HK-2 (cell line): Measurements from ENCODE around the gene CDC42BPG.
A peak's percentile ranks its signal among the peaks of the same experiment; 100 is the strongest.

ENCODE experiments used
- DNase-seq: peaks from one replicate; pipeline ENCODE4 v3.0.0-alpha.2; 2018; ENCODE audit not compliant: unreplicated experiment

CDC42BPG gene

GRCh38 chr11:64878494-64879243 lies 34.2 kb upstream of the CDC42BPG start, which contains the start of gene EHD1:
TSS of gene EHD1 (minus strand) at chr11:64878621. CDS start at chr11:64878464, 157 bp downstream.
- peak; percentile 96 for DNase-seq

- no peak for DNase-seq
Measured at GRCh38 chr11:64878223-64878493, 33.7 kb upstream of the CDC42BPG start.

- DNase-seq = peak; percentile 14
Measured at GRCh38 chr11:64877390-64878222, 33.2 kb upstream of the CDC42BPG start.

GRCh38 chr11:64876835-64877341 lies 32.4 kb upstream of the CDC42BPG start:
- peak; percentile 31 for DNase-seq

- DNase-seq = no peak
Measured at GRCh38 chr11:64876229-64876750, 31.8 kb upstream of the CDC42BPG start.

- no peak for DNase-seq
Measured at GRCh38 chr11:64875369-64876228, 31.1 kb upstream of the CDC42BPG start.

GRCh38 chr11:64874308-64875240 lies 30.1 kb upstream of the CDC42BPG start:
- DNase-seq = no peak

- DNase-seq = no peak
Measured at GRCh38 chr11:64872790-64873488, 28.5 kb upstream of the CDC42BPG start.

GRCh38 chr11:64871492-64871891 lies 27.0 kb upstream of the CDC42BPG start:
- DNase-seq = no peak

GRCh38 chr11:64870893-64871466 lies 26.5 kb upstream of the CDC42BPG start:
- no peak for DNase-seq

GRCh38 chr11:64870176-64870892 lies 25.9 kb upstream of the CDC42BPG start:
- peak; percentile 27 for DNase-seq

GRCh38 chr11:64869571-64870175 lies 25.2 kb upstream of the CDC42BPG start:
- no peak for DNase-seq

GRCh38 chr11:64868904-64869570 lies 24.6 kb upstream of the CDC42BPG start:
- DNase-seq = peak; percentile 46

- DNase-seq = no peak
Measured at GRCh38 chr11:64867748-64868462, 23.5 kb upstream of the CDC42BPG start.

- no peak for DNase-seq
Measured at GRCh38 chr11:64866173-64866491, 21.7 kb upstream of the CDC42BPG start.

GRCh38 chr11:64865286-64866172 lies 21.1 kb upstream of the CDC42BPG start:
- no peak for DNase-seq
